Measurements from ENCODE around the gene PLA2G4E.

The PLA2G4E gene

DNA sequence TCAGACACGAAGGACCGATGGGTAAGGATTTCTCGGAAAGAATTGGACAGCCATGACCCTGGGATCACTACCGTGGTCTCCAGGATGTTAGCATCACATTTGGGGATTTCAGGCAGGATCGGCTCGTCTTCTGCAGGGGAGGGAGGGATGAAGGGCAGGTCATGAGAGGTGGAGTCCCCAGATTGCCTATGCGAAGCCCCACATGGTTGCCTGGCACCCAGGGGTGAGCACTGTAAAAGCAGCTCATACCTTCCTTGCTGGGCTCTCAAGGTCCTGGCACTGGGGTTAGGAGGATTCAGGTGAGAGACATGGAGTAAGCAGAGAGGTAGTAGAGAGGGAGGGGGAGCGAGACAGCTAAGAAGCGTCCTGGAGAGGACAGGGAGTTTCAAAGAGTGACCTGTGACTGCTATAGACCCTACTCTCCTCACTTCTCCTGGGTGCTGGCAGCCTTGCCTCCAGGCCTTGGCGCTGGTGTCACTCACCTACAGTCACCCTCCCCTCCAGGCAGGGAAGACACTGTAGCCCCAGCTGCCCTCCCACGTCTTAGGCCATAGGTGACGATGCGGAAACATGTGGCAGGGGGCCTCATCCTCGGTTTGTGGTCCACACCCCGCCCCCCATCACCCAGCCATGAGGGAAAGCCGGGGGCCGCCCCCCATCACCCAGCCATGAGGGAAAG is 33.5 kb downstream of the PLA2G4E start:
- TF ChIP-seq CTCF (IDR thresholded peaks at IDR 0.05; ENCODE audit: low read length) (no peak), EZH2 (IDR thresholded peaks at IDR 0.05; ENCODE audit: borderline replicate concordance, low read length) (no peak)
- Histone ChIP-seq H3K4me1 (ENCODE audit: insufficient read depth, low read length, severe bottlenecking) (no peaks in the 10 kb centered on the region), H2AFZ (ENCODE audit: low read length) (no peak overlapping the region), H3K27me3 (ENCODE audit: insufficient read depth, low read length) (no peaks in the 10 kb centered on the region), H3K27ac (ENCODE audit: low read depth, low read length, poor library complexity, severe bottlenecking) (no peak overlapping the region), H3K4me2 (ENCODE audit: low read length) (no peak overlapping the region), H3K9me3 (ENCODE audit: low read length) (no peaks in the 10 kb centered on the region), H3F3A (ENCODE audit: insufficient read depth, low read length) (no peaks in the 10 kb centered on the region), H3K9me2 (ENCODE audit: low read depth, low read length) (no peaks in the 10 kb centered on the region), H3K36me3 (ENCODE audit: insufficient read depth, low read length) (no peaks in the 10 kb centered on the region), H3K79me2 (ENCODE audit: insufficient read depth, low read length) (no peaks in the 10 kb centered on the region), H3K9ac (ENCODE audit: low read length) (no peak overlapping the region), H4K20me1 (ENCODE audit: insufficient read depth, low read length) (no peaks in the 10 kb centered on the region), H3K4me3 (ENCODE audit: low read depth, low read length, poor library complexity, severe bottlenecking) (no peak overlapping the region)

DNA sequence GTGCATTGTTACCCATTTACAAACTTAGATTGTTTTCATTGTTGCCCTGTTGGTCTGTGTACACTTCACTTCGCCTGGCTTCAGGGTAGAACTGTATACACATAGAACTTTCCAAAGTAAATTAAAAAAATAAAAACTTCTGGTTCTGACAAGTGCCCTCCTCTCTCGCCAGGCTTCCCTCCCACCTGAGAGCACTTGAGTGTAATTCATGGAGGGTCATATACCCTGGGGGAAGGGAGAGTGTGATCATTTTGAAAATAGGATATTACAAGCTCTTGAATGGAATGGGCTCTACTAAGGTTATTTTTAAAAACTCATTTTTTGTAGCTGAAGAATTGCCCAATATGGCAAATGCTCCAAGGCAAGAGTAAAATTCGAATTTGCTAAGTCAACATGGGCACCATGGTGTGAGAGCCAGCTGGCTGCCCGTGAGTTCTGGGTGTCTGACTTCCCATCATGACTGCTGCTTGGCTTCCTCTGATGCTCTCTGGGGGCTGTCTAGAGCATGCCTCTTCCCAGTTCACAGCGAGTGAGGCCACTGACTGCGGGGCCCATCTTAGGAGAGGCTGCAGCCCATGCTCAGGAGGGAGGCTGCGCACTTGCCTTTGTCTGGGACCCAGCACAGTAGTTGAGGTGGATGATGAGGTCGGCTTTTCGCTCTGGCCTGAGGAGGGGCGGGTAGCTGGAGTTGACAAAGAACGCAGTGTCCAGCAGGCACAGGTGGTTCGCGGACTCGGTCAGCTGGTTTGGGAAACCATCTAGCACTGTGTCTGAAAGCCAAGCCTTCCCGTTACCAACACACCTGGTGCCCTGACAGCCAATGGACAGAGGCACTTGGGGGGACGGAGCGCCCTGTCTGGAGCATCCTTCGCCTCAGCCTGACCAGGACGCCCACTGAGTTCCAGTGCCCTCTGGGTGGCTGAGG is 35.3 kb downstream of the PLA2G4E start:
- no peak overlapping the region for H3K4me2 ChIP-seq (ENCODE audit: low read length)
- H3K36me3 ChIP-seq (ENCODE audit: insufficient read depth, low read length) = no peaks in the 10 kb centered on the region
- H3K9me3 ChIP-seq (ENCODE audit: low read length) = no peaks in the 10 kb centered on the region
- H3K79me2 ChIP-seq (ENCODE audit: insufficient read depth, low read length) = no peaks in the 10 kb centered on the region
- H3K27me3 ChIP-seq (ENCODE audit: insufficient read depth, low read length) = no peaks in the 10 kb centered on the region
- H3K27ac ChIP-seq (ENCODE audit: low read depth, low read length, poor library complexity, severe bottlenecking) = no peak overlapping the region
- no peak overlapping the region for H3K4me3 ChIP-seq (ENCODE audit: low read depth, low read length, poor library complexity, severe bottlenecking)
- no peaks in the 10 kb centered on the region for H3K9me2 ChIP-seq (ENCODE audit: low read depth, low read length)
- H2AFZ ChIP-seq (ENCODE audit: low read length) = no peak overlapping the region
- no peaks in the 10 kb centered on the region for H3F3A ChIP-seq (ENCODE audit: insufficient read depth, low read length)
- H3K9ac ChIP-seq (ENCODE audit: low read length) = no peak overlapping the region
- H3K4me1 ChIP-seq (ENCODE audit: insufficient read depth, low read length, severe bottlenecking) = no peaks in the 10 kb centered on the region
- TF ChIP-seq CTCF (IDR thresholded peaks at IDR 0.05; ENCODE audit: low read length) (no peak), EZH2 (IDR thresholded peaks at IDR 0.05; ENCODE audit: borderline replicate concordance, low read length) (no peak)
- H4K20me1 ChIP-seq (ENCODE audit: insufficient read depth, low read length) = no peaks in the 10 kb centered on the region

- H3F3A ChIP-seq (ENCODE audit: insufficient read depth, low read length) = no peaks in the 10 kb centered on the region
- H3K9me2 ChIP-seq (ENCODE audit: low read depth, low read length) = no peaks in the 10 kb centered on the region
- no peaks in the 10 kb centered on the region for H3K4me1 ChIP-seq (ENCODE audit: insufficient read depth, low read length, severe bottlenecking)
- TF ChIP-seq EZH2 (IDR thresholded peaks at IDR 0.05; ENCODE audit: borderline replicate concordance, low read length) = no peak
- H3K79me2 ChIP-seq (ENCODE audit: insufficient read depth, low read length) = no peaks in the 10 kb centered on the region
- no peaks in the 10 kb centered on the region for H3K36me3 ChIP-seq (ENCODE audit: insufficient read depth, low read length)
- H3K9me3 ChIP-seq (ENCODE audit: low read length) = no peaks in the 10 kb centered on the region
- no peak overlapping the region for H3K9ac ChIP-seq (ENCODE audit: low read length)
- no peak overlapping the region for H3K4me3 ChIP-seq (ENCODE audit: low read depth, low read length, poor library complexity, severe bottlenecking)
- no peaks in the 10 kb centered on the region for H3K27me3 ChIP-seq (ENCODE audit: insufficient read depth, low read length)
- no peak overlapping the region for H2AFZ ChIP-seq (ENCODE audit: low read length)
- no peaks in the 10 kb centered on the region for H4K20me1 ChIP-seq (ENCODE audit: insufficient read depth, low read length)
- no peak overlapping the region for H3K27ac ChIP-seq (ENCODE audit: low read depth, low read length, poor library complexity, severe bottlenecking)
- H3K4me2 ChIP-seq (ENCODE audit: low read length) = no peak overlapping the region
Measured at GRCh38 chr15:41984622-41985021, 36.2 kb downstream of the PLA2G4E start.
